AG10803 (cell line): ENCODE measurements around the gene PLIN3.
"Not testable (repeated sequence)": the region's sequence is repeated elsewhere in the genome, so short reads cannot be mapped to it uniquely, and the experiment has no call there.

Experiments used
- DNase-seq: peaks from one replicate; pipeline ENCODE4 v3.0.0; 2010; ENCODE audit warnings: low read depth
- H3K4me3 ChIP-seq: 2 replicates; pipeline ENCODE4 v1.5.1; 2011; ENCODE audit warnings: mild to moderate bottlenecking, low read length, control low read depth
- TF ChIP-seq, protein P1 (sequence below): conservative IDR thresholded peaks from 2 replicates; pipeline ENCODE4 v1.5.1; 2011; ENCODE audit warnings: mild to moderate bottlenecking, low read length, control low read depth, inconsistent platforms

The PLIN3 gene

DNA sequence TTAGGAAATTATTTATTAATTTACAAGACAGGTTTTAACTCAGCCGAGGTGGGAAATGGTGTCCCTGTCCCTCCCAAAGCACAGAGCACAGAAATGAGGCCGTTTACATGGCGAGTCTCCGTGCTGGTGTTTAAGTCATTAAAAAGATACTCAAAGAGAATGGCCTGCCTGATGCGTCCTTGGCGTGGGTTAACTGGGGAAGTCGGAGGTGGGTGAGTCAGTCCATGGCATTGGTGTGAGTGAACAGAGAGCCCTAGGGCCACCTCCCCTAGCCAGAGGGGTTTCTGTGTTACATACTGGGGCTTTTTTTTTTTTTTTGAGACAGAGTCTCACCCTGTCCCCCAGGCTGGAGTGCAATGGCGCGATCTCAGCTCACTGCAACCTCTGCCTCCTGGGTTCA, 72.1 kb downstream of the PLIN3 start:
- TF ChIP-seq, protein P1, sequence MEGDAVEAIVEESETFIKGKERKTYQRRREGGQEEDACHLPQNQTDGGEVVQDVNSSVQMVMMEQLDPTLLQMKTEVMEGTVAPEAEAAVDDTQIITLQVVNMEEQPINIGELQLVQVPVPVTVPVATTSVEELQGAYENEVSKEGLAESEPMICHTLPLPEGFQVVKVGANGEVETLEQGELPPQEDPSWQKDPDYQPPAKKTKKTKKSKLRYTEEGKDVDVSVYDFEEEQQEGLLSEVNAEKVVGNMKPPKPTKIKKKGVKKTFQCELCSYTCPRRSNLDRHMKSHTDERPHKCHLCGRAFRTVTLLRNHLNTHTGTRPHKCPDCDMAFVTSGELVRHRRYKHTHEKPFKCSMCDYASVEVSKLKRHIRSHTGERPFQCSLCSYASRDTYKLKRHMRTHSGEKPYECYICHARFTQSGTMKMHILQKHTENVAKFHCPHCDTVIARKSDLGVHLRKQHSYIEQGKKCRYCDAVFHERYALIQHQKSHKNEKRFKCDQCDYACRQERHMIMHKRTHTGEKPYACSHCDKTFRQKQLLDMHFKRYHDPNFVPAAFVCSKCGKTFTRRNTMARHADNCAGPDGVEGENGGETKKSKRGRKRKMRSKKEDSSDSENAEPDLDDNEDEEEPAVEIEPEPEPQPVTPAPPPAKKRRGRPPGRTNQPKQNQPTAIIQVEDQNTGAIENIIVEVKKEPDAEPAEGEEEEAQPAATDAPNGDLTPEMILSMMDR, result no peak
- no peak overlapping the region for H3K4me3 ChIP-seq
- no peak for DNase-seq

DNA sequence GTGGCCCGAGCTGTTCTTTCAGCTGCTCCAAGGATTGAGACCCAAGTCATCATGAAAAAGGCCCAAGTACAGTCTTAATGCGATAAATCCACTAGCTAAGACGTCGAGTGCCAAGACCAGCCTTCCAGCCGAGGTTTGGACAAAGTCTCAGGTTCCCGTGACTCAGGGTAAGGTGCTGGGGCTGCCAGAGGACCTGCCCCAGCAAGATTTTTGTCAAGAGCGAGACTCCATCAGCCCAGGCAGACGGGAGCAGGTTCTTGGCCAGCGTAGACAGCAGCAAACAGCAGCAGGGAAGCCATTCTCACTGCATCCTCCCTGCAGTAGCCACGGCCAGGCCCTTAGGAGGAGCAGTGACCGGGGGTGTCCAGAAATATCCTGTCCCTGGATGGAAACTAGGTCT, 72.5 kb downstream of the PLIN3 start:
- H3K4me3 ChIP-seq, result no peak overlapping the region
- TF ChIP-seq, protein P1, result no peak
- no peak for DNase-seq

DNA sequence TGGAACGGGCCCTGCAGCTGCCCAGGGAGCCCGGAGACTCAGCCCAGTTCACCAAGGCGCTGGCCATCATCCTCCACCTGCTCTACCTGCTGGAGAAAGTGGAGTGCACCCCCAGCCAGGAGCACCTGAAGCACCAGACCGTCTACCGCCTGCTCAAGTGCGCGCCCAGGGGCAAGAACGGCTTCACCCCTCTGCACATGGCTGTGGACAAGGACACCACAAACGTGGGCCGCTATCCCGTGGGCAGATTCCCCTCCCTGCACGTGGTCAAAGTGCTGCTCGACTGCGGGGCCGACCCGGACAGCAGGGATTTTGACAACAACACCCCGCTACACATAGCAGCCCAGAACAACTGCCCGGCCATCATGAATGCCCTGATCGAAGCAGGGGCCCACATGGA, 74.2 kb downstream of the PLIN3 start:
- not testable (repeated sequence) for DNase-seq, H3K4me3 ChIP-seq

DNA sequence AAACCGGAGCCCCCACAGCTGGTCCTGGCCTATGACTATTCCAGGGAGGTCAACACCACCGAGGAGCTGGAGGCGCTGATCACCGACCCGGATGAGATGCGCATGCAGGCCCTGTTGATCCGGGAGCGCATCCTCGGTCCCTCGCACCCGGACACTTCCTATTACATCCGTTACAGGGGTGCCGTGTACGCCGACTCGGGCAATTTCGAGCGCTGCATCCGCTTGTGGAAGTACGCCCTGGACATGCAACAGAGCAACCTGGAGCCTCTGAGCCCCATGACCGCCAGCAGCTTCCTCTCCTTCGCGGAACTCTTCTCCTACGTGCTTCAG, 74.6 kb downstream of the PLIN3 start:
- DNase-seq, result not testable (repeated sequence)
- peak overlapping the region; percentile 75 for H3K4me3 ChIP-seq

DNA sequence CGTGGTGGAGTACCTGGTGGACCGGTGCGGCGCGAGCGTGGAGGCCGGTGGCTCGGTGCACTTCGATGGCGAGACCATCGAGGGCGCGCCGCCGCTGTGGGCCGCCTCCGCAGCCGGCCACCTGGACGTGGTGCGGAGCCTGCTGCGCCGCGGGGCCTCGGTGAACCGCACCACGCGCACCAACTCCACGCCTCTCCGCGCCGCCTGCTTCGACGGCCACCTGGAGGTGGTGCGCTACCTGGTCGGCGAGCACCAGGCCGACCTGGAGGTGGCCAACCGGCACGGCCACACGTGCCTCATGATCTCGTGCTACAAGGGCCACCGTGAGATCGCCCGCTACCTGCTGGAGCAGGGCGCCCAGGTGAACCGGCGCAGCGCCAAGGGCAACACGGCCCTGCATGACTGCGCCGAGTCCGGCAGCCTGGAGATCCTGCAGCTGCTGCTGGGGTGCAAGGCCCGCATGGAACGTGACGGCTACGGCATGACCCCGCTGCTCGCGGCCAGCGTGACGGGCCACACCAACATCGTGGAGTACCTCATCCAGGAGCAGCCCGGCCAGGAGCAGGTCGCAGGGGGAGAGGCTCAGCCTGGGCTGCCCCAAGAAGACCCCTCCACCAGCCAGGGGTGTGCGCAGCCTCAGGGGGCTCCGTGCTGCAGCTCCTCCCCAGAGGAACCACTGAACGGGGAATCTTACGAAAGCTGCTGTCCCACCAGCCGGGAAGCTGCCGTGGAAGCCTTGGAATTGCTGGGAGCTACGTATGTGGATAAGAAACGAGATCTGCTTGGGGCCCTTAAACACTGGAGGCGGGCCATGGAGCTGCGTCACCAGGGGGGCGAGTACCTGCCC, 75.2 kb downstream of the PLIN3 start:
- peak overlapping the region; percentile 75 for H3K4me3 ChIP-seq
- DNase-seq, result not testable (repeated sequence)

DNA sequence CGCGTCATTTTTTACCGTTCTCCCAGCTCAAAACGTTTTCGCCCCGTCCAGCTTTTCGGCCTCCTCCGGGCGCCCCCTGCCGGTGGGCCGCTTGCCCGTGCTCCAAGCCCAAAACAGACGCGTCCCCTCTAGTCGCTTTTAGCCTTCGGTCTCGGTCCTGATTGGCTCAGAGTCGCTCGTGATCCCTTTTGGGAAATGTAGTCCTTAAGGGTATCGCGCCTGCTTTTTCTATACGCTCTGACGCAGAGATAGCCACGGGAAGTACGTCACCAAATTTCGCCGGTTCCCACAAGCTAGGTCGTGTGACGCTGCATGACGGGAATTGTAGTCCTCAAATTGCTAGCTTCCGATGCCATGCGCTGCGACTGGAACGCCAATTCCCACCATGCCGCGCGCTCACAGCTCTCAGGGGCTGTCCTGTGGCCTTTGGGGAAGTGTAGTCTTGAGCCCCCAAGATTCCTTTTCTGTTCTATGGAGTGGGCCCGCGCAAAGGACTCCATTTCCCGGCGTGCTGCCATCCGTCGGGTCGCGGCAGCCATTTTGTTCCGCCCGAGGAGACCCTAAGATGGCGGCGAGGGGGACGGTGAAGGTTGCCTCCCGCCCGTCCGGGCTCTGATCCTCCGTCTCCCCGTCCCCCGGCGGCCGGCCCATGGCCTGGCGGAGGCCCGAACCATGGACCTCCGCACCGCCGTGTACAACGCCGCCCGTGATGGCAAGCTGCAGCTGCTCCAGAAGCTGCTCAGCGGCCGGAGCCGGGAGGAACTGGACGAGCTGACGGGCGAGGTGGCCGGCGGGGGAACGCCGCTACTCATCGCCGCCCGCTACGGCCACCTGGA, 76.1 kb downstream of the PLIN3 start, which contains the start of gene FEM1A:
FEM1A (plus strand) TSS at position 552 of the 836 bp plus-strand sequence; CDS start at position 673, 121 bp downstream.
- H3K4me3 ChIP-seq, result peak within 1 kb of the TSS; percentile 75
- TF ChIP-seq, protein P1, result peak; percentile 92
- peak; percentile 100 for DNase-seq
